PC-3 (cell line): ENCODE data around the gene ADAT2. TPM values are rescaled to one million over a fixed set of nuclear protein-coding genes. Genes with fewer than 3 reads are reported as not detected.

Source experiments
- ATAC-seq: fragments of 200-7000 bp; cut with Tn5 transposase; 2 replicates; pipeline ENCODE4 v1.9.1; 2020; ENCODE audit warnings: mild to moderate bottlenecking, moderate library complexity
- BruUV-seq: library from RNA; stranded (reverse); fragments of 400-500 nt; replicated peaks from 2 replicates; lab custom pipeline; 2021; lab: Mats Ljungman, UMichigan
- CTCF ChIA-PET: fragments of 300-600 bp; sonication (Branson Sonifier 250); formaldehyde crosslinking; loops from one replicate; lab custom pipeline; 2022; ENCODE audit warnings: antibody characterized with exemption; lab: Charles Lee
- POLR2A ChIA-PET: fragments of 300-600 bp; sonication (Branson Sonifier 250); formaldehyde crosslinking; loops from one replicate; lab custom pipeline; 2022; ENCODE audit warnings: antibody characterized with exemption; ENCODE audit not compliant: unreplicated experiment; lab: Charles Lee
- DNase-seq: peaks from one replicate; pipeline ENCODE4 v3.0.0-alpha.2; 2015
- H2AFZ ChIP-seq: fragments of 300-600 bp; sonication (generic); 2 replicates; pipeline ENCODE4 v1.6.0; 2016; ENCODE audit warnings: antibody characterized with exemption, low read length
- H3F3A ChIP-seq: fragments of 300-600 bp; sonication (generic); one replicate; pipeline ENCODE4 v1.6.0; 2017; ENCODE audit warnings: antibody characterized with exemption, low read length, control low read depth, mild to moderate bottlenecking; ENCODE audit not compliant: unreplicated experiment
- H3K27ac ChIP-seq: fragments of 300-600 bp; sonication (generic); 2 replicates; pipeline ENCODE4 v1.5.1; 2016; ENCODE audit warnings: mild to moderate bottlenecking, low read length
- H3K27me3 ChIP-seq: fragments of 300-600 bp; sonication (generic); 2 replicates; pipeline ENCODE4 v1.6.1; 2016; ENCODE audit warnings: low read length, mixed read lengths
- H3K36me3 ChIP-seq: fragments of 300-600 bp; sonication (generic); 2 replicates; pipeline ENCODE4 v1.6.1; 2016; ENCODE audit warnings: low read depth, mixed run types, low read length, mixed read lengths
- H3K4me1 ChIP-seq: fragments of 300-600 bp; sonication (generic); 2 replicates; pipeline ENCODE4 v1.5.1; 2016; ENCODE audit warnings: low read length; ENCODE audit not compliant: insufficient read depth
- H3K4me2 ChIP-seq: fragments of 300-600 bp; sonication (generic); 2 replicates; pipeline ENCODE4 v1.6.0; 2016; ENCODE audit warnings: low read length
- H3K4me3 ChIP-seq: fragments of 300-600 bp; sonication (generic); 2 replicates; pipeline ENCODE4 v1.5.1; 2016; ENCODE audit warnings: mild to moderate bottlenecking, low read length, mixed read lengths
- H3K79me2 ChIP-seq: fragments of 300-600 bp; sonication (generic); 2 replicates; pipeline ENCODE4 v1.6.1; 2017; ENCODE audit warnings: low read length, mixed read lengths
- H3K9ac ChIP-seq: fragments of 300-600 bp; sonication (generic); 2 replicates; pipeline ENCODE4 v1.6.0; 2016; ENCODE audit warnings: mild to moderate bottlenecking, low read length
- H3K9me2 ChIP-seq: fragments of 300-600 bp; sonication (generic); replicated peaks from 2 replicates; pipeline ENCODE4 v1.6.1; 2016; ENCODE audit warnings: mixed run types, low read length, mixed read lengths
- H3K9me3 ChIP-seq: fragments of 300-600 bp; sonication (generic); 2 replicates; pipeline ENCODE4 v1.6.1; 2016; ENCODE audit warnings: low read length, mixed read lengths
- H4K20me1 ChIP-seq: fragments of 300-600 bp; sonication (generic); 2 replicates; pipeline ENCODE4 v1.6.1; 2016; ENCODE audit warnings: low read length, mixed read lengths
- CTCF ChIP-seq: fragments of 300-600 bp; sonication (generic); conservative IDR thresholded peaks from 2 replicates; pipeline ENCODE4 v1.5.1; 2017; ENCODE audit warnings: antibody characterized with exemption, low read depth, mild to moderate bottlenecking, low read length
- EZH2 ChIP-seq: fragments of 300-600 bp; sonication (generic); IDR thresholded peaks from one replicate; pipeline ENCODE4 v1.6.1; 2017; ENCODE audit warnings: antibody characterized with exemption, mild to moderate bottlenecking, low read length; ENCODE audit not compliant: unreplicated experiment
- EZH2phosphoT487 ChIP-seq: fragments of 300-600 bp; sonication (generic); IDR thresholded peaks from 2 replicates; pipeline ENCODE4 v1.6.1; 2018; ENCODE audit warnings: mild to moderate bottlenecking, antibody characterized with exemption, low read length, borderline replicate concordance
- intact Hi-C: fragments of 100-400 bp; cut with micrococcal nuclease; formaldehyde crosslinking; loops from 2 replicates; pipeline ENCODE4 v1.9.0; 2023
- total RNA-seq: library from RNA; depleted of rRNA; stranded (reverse); fragments of >200 nt; gene quantifications from 2 replicates; pipeline ENCODE4 v1.2.3, GENCODE V29; 2014

Gene ADAT2
- total RNA-seq, 1 experiment from 2014 or later = 5.1 TPM

GRCh38 chr6:143405373-143406154 is 44.9 kb downstream of the ADAT2 start:
- ATAC-seq = no peak
- no peak overlapping the region for H3K4me3 ChIP-seq
- intact Hi-C loops = no loop called here
- ChIA-PET CTCF (no interaction called here), POLR2A (no interaction called here)
- peaks cover 62% of the 10 kb centered on the region for H3K4me1 ChIP-seq
- no TSS peak for BruUV-seq
- H3K27ac ChIP-seq = no peak overlapping the region
- H2AFZ ChIP-seq = no peak overlapping the region
- no peaks in the 10 kb centered on the region for H3K9me2 ChIP-seq
- TF ChIP-seq CTCF (no peak), EZH2phosphoT487 (no peak), EZH2 (no peak)
- H3K36me3 ChIP-seq = no peaks in the 10 kb centered on the region
- no peaks in the 10 kb centered on the region for H3K79me2 ChIP-seq
- no peak overlapping the region for H3K4me2 ChIP-seq
- H3K9ac ChIP-seq = no peak overlapping the region
- peak; percentile 19 for DNase-seq
- H3K9me3 ChIP-seq = no peaks in the 10 kb centered on the region
- no peaks in the 10 kb centered on the region for H3F3A ChIP-seq
- H4K20me1 ChIP-seq = no peaks in the 10 kb centered on the region
- no peaks in the 10 kb centered on the region for H3K27me3 ChIP-seq

- intact Hi-C loops = no loop called here
- Histone ChIP-seq H3K4me1 (peaks cover 49% of the 10 kb centered on the region), H4K20me1 (no peaks in the 10 kb centered on the region), H3K9me3 (no peaks in the 10 kb centered on the region), H3K27me3 (no peaks in the 10 kb centered on the region), H3K27ac (no peak overlapping the region), H3F3A (no peaks in the 10 kb centered on the region), H3K79me2 (no peaks in the 10 kb centered on the region), H3K36me3 (no peaks in the 10 kb centered on the region), H3K9ac (no peak overlapping the region), H3K9me2 (no peaks in the 10 kb centered on the region), H2AFZ (no peak overlapping the region), H3K4me2 (no peak overlapping the region), H3K4me3 (no peak overlapping the region)
- ATAC-seq (no peak), DNase-seq (no peak)
- POLR2A ChIA-PET = no interaction called here
- no TSS peak for BruUV-seq
- TF ChIP-seq EZH2phosphoT487 (no peak), EZH2 (no peak), CTCF (no peak)
- CTCF ChIA-PET = no interaction called here
Measured at GRCh38 chr6:143402721-143403336, 47.7 kb downstream of the ADAT2 start.
